Mesendoderm (in vitro differentiated cells): Measurements from ENCODE around the gene LIN37.
"Not testable (repeated sequence)": the region's sequence is repeated elsewhere in the genome, so short reads cannot be mapped to it uniquely, and the experiment has no call there.

Experiments used
- DNase-seq: peaks from one replicate; pipeline ENCODE4 v3.0.0; 2013
- H2AK5ac ChIP-seq: 2 replicates; pipeline ENCODE4 v1.6.1; 2013; ENCODE audit warnings: low read length, inconsistent platforms
- H2BK120ac ChIP-seq: 2 replicates; pipeline ENCODE4 v1.6.1; 2013; ENCODE audit warnings: low read depth, mild to moderate bottlenecking, low read length, moderate library complexity, mixed read lengths
- H2BK15ac ChIP-seq: replicated peaks from 2 replicates; pipeline ENCODE4 v1.6.1; 2013; ENCODE audit warnings: low read depth, mild to moderate bottlenecking, moderate library complexity
- H2BK5ac ChIP-seq: 2 replicates; pipeline ENCODE4 v1.6.1; 2013; ENCODE audit warnings: low read length, inconsistent platforms
- H3K18ac ChIP-seq: 2 replicates; pipeline ENCODE4 v1.6.1; 2013; ENCODE audit warnings: mild to moderate bottlenecking, low read length, mixed read lengths
- H3K23ac ChIP-seq: one replicate; pipeline ENCODE4 v1.6.1; 2013; ENCODE audit warnings: low read length
- H3K27ac ChIP-seq: 2 replicates; pipeline ENCODE4 v1.5.1; 2013; ENCODE audit warnings: low read depth, mild to moderate bottlenecking, inconsistent platforms, low read length, moderate library complexity
- H3K27me3 ChIP-seq: 2 replicates; pipeline ENCODE4 v1.6.1; 2013; ENCODE audit warnings: low read length, control low read depth, mild to moderate bottlenecking, inconsistent platforms; ENCODE audit not compliant: insufficient read depth, poor library complexity
- H3K36me3 ChIP-seq: 2 replicates; pipeline ENCODE4 v1.6.1; 2013; ENCODE audit warnings: low read length, inconsistent platforms; ENCODE audit not compliant: control insufficient read depth, insufficient read depth
- H3K4ac ChIP-seq: one replicate; pipeline ENCODE4 v1.6.1; 2013; ENCODE audit warnings: low read depth, mild to moderate bottlenecking, low read length, moderate library complexity
- H3K4me1 ChIP-seq: 2 replicates; pipeline ENCODE4 v1.6.1; 2013; ENCODE audit warnings: low read depth, low read length, inconsistent platforms; ENCODE audit not compliant: control insufficient read depth
- H3K4me2 ChIP-seq: 2 replicates; pipeline ENCODE4 v1.6.1; 2013; ENCODE audit warnings: low read length
- H3K4me3 ChIP-seq: 2 replicates; pipeline ENCODE4 v1.5.1; 2013; ENCODE audit warnings: mild to moderate bottlenecking, low read length
- H3K56ac ChIP-seq: one replicate; pipeline ENCODE4 v1.6.1; 2013; ENCODE audit warnings: low read length
- H3K79me1 ChIP-seq: 2 replicates; pipeline ENCODE4 v1.6.1; 2013; ENCODE audit warnings: low read length, inconsistent platforms
- H3K79me2 ChIP-seq: 2 replicates; pipeline ENCODE4 v1.6.1; 2013; ENCODE audit warnings: mild to moderate bottlenecking, low read length; ENCODE audit not compliant: control insufficient read depth, insufficient read depth
- H3K9ac ChIP-seq: 2 replicates; pipeline ENCODE4 v1.6.1; 2013; ENCODE audit warnings: low read length, inconsistent platforms
- H4K5ac ChIP-seq: one replicate; pipeline ENCODE4 v1.6.1; 2013; ENCODE audit warnings: low read length
- H4K8ac ChIP-seq: one replicate; pipeline ENCODE4 v1.6.1; 2013; ENCODE audit warnings: low read depth, mild to moderate bottlenecking, control low read depth, low read length, moderate library complexity
- WGBS: extraction: QIAGEN DNeasy Blood & Tissue Kit; methylation state at CpG from one replicate; pipeline ENCODE4 v1.1.7; 2013; ENCODE audit warnings: low lambda C conversion rate, missing lambda C conversion rate; ENCODE audit not compliant: insufficient coverage; ENCODE audit errors: extremely low coverage; 5-methylcytosine and 5-hydroxymethylcytosine counted together

Gene LIN37

GRCh38 chr19:35791814-35792279, 43.5 kb downstream of the LIN37 start:
- H3K36me3 ChIP-seq = no peaks in the 10 kb centered on the region
- no peak for DNase-seq
- H3K4ac ChIP-seq = no peak overlapping the region

GRCh38 chr19:35792312-35792711, 43.9 kb downstream of the LIN37 start:
- H3K9ac ChIP-seq = no peak overlapping the region
- no peak overlapping the region for H3K56ac ChIP-seq
- H4K5ac ChIP-seq = no peak overlapping the region
- H2AK5ac ChIP-seq = no peak overlapping the region
- no peak overlapping the region for H3K23ac ChIP-seq
- no peak overlapping the region for H2BK5ac ChIP-seq
- H3K79me2 ChIP-seq = no peaks in the 10 kb centered on the region
- no peak overlapping the region for H3K4ac ChIP-seq
- no peak overlapping the region for H3K4me2 ChIP-seq
- H3K27ac ChIP-seq = no peak overlapping the region
- no peak for DNase-seq
- no peak overlapping the region for H3K4me3 ChIP-seq
- no peaks in the 10 kb centered on the region for H3K36me3 ChIP-seq
- peaks cover 7% of the 10 kb centered on the region for H3K27me3 ChIP-seq
- no peak overlapping the region for H4K8ac ChIP-seq
- H3K18ac ChIP-seq = no peak overlapping the region
- H2BK120ac ChIP-seq = no peak overlapping the region
- no peaks in the 10 kb centered on the region for H3K79me1 ChIP-seq
- no CpG with 5 or more reads among the region's 15 CpGs for WGBS
- H2BK15ac ChIP-seq = no peak overlapping the region
- no peaks in the 10 kb centered on the region for H3K4me1 ChIP-seq

More at GRCh38 chr19:35791814-35792279, 43.5 kb downstream of the LIN37 start:
- Histone ChIP-seq H2BK5ac (no peak overlapping the region), H3K27ac (no peak overlapping the region), H3K27me3 (peaks cover 5% of the 10 kb centered on the region), H3K9ac (no peak overlapping the region), H3K18ac (no peak overlapping the region), H2AK5ac (no peak overlapping the region), H3K4me1 (no peaks in the 10 kb centered on the region), H3K4me2 (no peak overlapping the region), H2BK120ac (no peak overlapping the region), H3K23ac (no peak overlapping the region), H3K4me3 (no peak overlapping the region), H3K56ac (no peak overlapping the region), H2BK15ac (no peak overlapping the region), H4K8ac (no peak overlapping the region), H3K79me2 (no peaks in the 10 kb centered on the region), H4K5ac (no peak overlapping the region), H3K79me1 (no peaks in the 10 kb centered on the region)
- no CpG with 5 or more reads among the region's 9 CpGs for WGBS

DNA sequence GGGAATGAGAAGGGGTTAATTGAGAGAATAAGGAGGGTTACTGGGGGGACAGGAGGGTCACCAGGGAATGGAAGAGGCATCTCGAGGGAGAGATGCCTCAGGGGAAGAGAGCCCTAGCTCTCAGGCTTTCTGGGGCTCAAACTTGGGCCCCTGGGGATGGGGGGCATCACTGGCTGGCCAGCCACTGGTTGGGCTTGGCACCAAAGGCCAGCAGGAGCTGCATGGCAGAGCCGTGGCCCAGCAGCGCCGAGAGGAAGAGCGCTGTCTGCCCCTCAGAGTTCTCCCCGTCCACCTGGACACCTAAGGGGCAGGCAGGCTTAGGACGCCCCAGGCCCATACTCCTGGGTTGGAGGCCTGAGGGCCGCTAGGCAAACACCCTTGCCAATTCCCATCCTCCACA, 44.5 kb downstream of the LIN37 start:
- H3K56ac ChIP-seq = no peak overlapping the region
- no peak overlapping the region for H4K5ac ChIP-seq
- H2BK15ac ChIP-seq = no peak overlapping the region
- H4K8ac ChIP-seq = no peak overlapping the region
- no peak overlapping the region for H2BK5ac ChIP-seq
- H3K9ac ChIP-seq = no peak overlapping the region
- no peak for DNase-seq
- no peak overlapping the region for H3K4me2 ChIP-seq
- H3K27me3 ChIP-seq = peaks cover 7% of the 10 kb centered on the region
- H2BK120ac ChIP-seq = no peak overlapping the region
- no peak overlapping the region for H3K4ac ChIP-seq
- no peaks in the 10 kb centered on the region for H3K36me3 ChIP-seq
- no peak overlapping the region for H3K18ac ChIP-seq
- no peak overlapping the region for H3K27ac ChIP-seq
- no peaks in the 10 kb centered on the region for H3K79me1 ChIP-seq
- H3K23ac ChIP-seq = no peak overlapping the region
- no peak overlapping the region for H3K4me3 ChIP-seq
- H3K79me2 ChIP-seq = no peaks in the 10 kb centered on the region
- no peak overlapping the region for H2AK5ac ChIP-seq
- no CpG with 5 or more reads among the region's 8 CpGs for WGBS
- H3K4me1 ChIP-seq = peaks cover 2% of the 10 kb centered on the region

DNA sequence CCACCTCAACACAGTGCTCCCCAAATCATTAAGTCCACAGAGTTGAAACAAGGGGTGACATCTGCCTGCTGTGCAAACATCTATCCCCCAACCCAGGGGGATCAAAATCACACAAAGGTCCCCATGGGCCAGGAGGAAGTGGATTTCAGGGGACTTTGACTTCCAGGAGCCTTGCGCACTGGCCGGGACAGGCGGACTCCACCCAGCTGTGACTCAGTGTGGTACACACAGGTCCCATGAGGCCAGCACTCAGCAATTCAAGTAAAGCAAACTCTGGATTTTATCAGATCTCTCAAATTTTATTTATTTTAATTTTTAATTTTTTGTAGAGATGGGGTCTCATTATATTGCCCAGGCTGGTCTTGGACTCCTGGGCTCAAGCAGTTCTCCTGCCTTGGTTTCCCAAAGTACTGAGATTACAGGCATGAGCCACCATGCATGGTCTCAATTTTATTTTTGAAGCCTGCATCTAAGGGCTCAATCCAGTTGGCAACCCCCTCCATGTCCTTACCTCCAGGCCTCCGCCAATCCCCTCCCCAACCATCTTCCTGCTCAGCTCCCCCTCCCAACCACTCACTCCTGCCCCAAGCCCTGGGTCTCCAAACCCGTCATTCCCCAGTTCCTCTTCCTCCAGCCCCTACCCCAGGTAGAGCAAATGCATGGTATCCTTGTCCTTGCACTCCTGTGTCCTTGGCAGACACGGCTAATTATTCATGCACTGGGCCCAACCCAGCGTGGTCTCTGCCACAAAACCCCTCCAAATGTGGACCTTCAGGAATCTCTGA, 45.2 kb downstream of the LIN37 start:
- H3K23ac ChIP-seq = no peak overlapping the region
- peaks cover 7% of the 10 kb centered on the region for H3K27me3 ChIP-seq
- H3K4me1 ChIP-seq = peaks cover 2% of the 10 kb centered on the region
- H3K9ac ChIP-seq = no peak overlapping the region
- no peak overlapping the region for H4K8ac ChIP-seq
- no peaks in the 10 kb centered on the region for H3K79me1 ChIP-seq
- no peak overlapping the region for H3K4me2 ChIP-seq
- no peaks in the 10 kb centered on the region for H3K79me2 ChIP-seq
- H3K27ac ChIP-seq = no peak overlapping the region
- H3K18ac ChIP-seq = no peak overlapping the region
- H3K56ac ChIP-seq = no peak overlapping the region
- no peak overlapping the region for H2BK5ac ChIP-seq
- no peak overlapping the region for H3K4ac ChIP-seq
- no peaks in the 10 kb centered on the region for H3K36me3 ChIP-seq
- no peak overlapping the region for H4K5ac ChIP-seq
- H2BK120ac ChIP-seq = no peak overlapping the region
- H2BK15ac ChIP-seq = no peak overlapping the region
- WGBS = no CpG with 5 or more reads among the region's 7 CpGs
- H2AK5ac ChIP-seq = no peak overlapping the region
- H3K4me3 ChIP-seq = no peak overlapping the region
- DNase-seq = no peak

DNA sequence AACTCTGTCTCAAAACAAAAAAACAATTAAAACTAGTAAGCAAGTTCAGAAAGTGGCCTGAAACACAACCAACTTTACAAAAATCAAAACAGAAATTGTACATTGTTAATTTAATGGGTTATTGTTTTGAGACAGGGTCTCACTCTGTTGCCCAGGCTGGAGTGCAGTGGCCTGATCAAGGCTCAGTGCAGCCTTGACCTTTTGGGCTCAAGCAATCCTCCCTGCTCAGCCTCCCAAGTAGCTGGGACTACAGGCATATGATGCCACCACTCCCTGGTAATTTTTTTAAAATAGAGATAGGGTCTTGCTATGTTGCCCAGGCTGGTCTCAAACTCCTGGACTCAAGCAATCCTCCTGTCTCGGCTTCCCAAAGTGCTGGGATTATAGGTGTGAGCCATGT, 47.2 kb downstream of the LIN37 start:
- not testable (repeated sequence) for H3K4me1 ChIP-seq, H2AK5ac ChIP-seq, H4K8ac ChIP-seq, DNase-seq, H3K18ac ChIP-seq, H3K9ac ChIP-seq, H3K4me2 ChIP-seq, H3K36me3 ChIP-seq, H3K4me3 ChIP-seq, H3K27me3 ChIP-seq, H3K56ac ChIP-seq, H3K23ac ChIP-seq, H3K79me2 ChIP-seq, H4K5ac ChIP-seq, H2BK5ac ChIP-seq, H3K79me1 ChIP-seq, H3K4ac ChIP-seq, H3K27ac ChIP-seq, H2BK120ac ChIP-seq, H2BK15ac ChIP-seq
- WGBS = no CpG with 5 or more reads among the region's 1 CpG
